Neuronal stem cell (in vitro differentiated cells): ENCODE results near the gene KIAA1210. TPM values are rescaled to one million over a fixed set of nuclear protein-coding genes. Genes with fewer than 3 reads are reported as not detected.

ENCODE experiments used
- DNase-seq: peaks from one replicate; pipeline ENCODE4 v3.0.0-alpha.2; 2013; ENCODE audit warnings: low spot score
- H2AFZ ChIP-seq: one replicate; pipeline ENCODE4 v1.6.1; 2013; ENCODE audit warnings: mild to moderate bottlenecking, low read length, inconsistent platforms
- H2AK5ac ChIP-seq: 2 replicates; pipeline ENCODE4 v1.6.1; 2013; ENCODE audit warnings: low read depth, mild to moderate bottlenecking, inconsistent platforms, low read length, moderate library complexity, mixed read lengths
- H2BK120ac ChIP-seq: 2 replicates; pipeline ENCODE4 v1.6.1; 2013; ENCODE audit warnings: low read depth, mild to moderate bottlenecking, inconsistent platforms, low read length, moderate library complexity, mixed read lengths
- H2BK12ac ChIP-seq: one replicate; pipeline ENCODE4 v1.6.1; 2013; ENCODE audit warnings: low read length, inconsistent platforms
- H2BK15ac ChIP-seq: 2 replicates; pipeline ENCODE4 v1.6.1; 2013; ENCODE audit warnings: mild to moderate bottlenecking, low read length, inconsistent platforms, mixed read lengths
- H2BK5ac ChIP-seq: one replicate; pipeline ENCODE4 v1.6.1; 2013; ENCODE audit warnings: inconsistent platforms, mild to moderate bottlenecking, low read length, moderate library complexity
- H3K14ac ChIP-seq: one replicate; pipeline ENCODE4 v1.6.1; 2013; ENCODE audit warnings: low read length, inconsistent platforms
- H3K18ac ChIP-seq: 2 replicates; pipeline ENCODE4 v1.6.1; 2013; ENCODE audit warnings: low read length, inconsistent platforms
- H3K23ac ChIP-seq: 2 replicates; pipeline ENCODE4 v1.6.1; 2013; ENCODE audit warnings: low read depth, mild to moderate bottlenecking, mixed read lengths, low read length, inconsistent platforms; ENCODE audit not compliant: poor library complexity
- H3K27ac ChIP-seq: replicated peaks from 3 replicates; pipeline ENCODE4 v1.5.1; 2013; ENCODE audit warnings: low read length, inconsistent platforms
- H3K27me3 ChIP-seq, 3 experiments: 2 replicates each; pipeline ENCODE4 v1.6.1; 2013; ENCODE audit warnings: low read length in 3 of 3, mild to moderate bottlenecking in 2 of 3, inconsistent platforms in 1 of 3, low read depth in 1 of 3, mixed read lengths in 1 of 3, moderate library complexity in 1 of 3; ENCODE audit not compliant: control insufficient read depth in 3 of 3, insufficient read depth in 3 of 3
- H3K36me3 ChIP-seq, 2 donors: replicated peaks in 1 of 2; 2 replicates each; pipeline ENCODE4 v1.6.1; 2013; ENCODE audit warnings: low read length in 2 of 2; ENCODE audit not compliant: control insufficient read depth in 2 of 2, insufficient read depth in 2 of 2
- H3K4ac ChIP-seq: 2 replicates; pipeline ENCODE4 v1.6.1; 2013; ENCODE audit warnings: inconsistent platforms, mild to moderate bottlenecking, low read length, moderate library complexity
- H3K4me1 ChIP-seq, 2 donors: 1 replicate in 1 of 2; 2 replicates in 1 of 2; pipeline ENCODE4 v1.6.1; 2013; ENCODE audit warnings: low read length in 2 of 2, low read depth in 1 of 2; ENCODE audit not compliant: control insufficient read depth in 2 of 2, insufficient read depth in 1 of 2
- H3K4me2 ChIP-seq: one replicate; pipeline ENCODE4 v1.6.1; 2013; ENCODE audit warnings: mild to moderate bottlenecking, low read length, inconsistent platforms; ENCODE audit not compliant: insufficient read depth, poor library complexity, severe bottlenecking
- H3K4me3 ChIP-seq, 2 donors: 2 replicates each; pipeline ENCODE4 v1.5.1; 2013; ENCODE audit warnings: low read length in 2 of 2, mild to moderate bottlenecking in 2 of 2, inconsistent platforms in 1 of 2, moderate library complexity in 1 of 2
- H3K79me1 ChIP-seq: one replicate; pipeline ENCODE4 v1.6.1; 2013; ENCODE audit warnings: low read depth, mild to moderate bottlenecking, inconsistent platforms, low read length, moderate library complexity
- H3K9ac ChIP-seq: one replicate; pipeline ENCODE4 v1.6.1; 2013; ENCODE audit warnings: mild to moderate bottlenecking, low read depth, low read length, inconsistent platforms; ENCODE audit not compliant: poor library complexity
- H3K9me3 ChIP-seq, 2 donors: replicated peaks in 1 of 2; 2 replicates each; pipeline versions ENCODE3 to v1.6.1; 2013; ENCODE audit warnings: low read length in 2 of 2, mild to moderate bottlenecking in 2 of 2, inconsistent platforms in 1 of 2, low read depth in 1 of 2, mixed read lengths in 1 of 2, moderate library complexity in 1 of 2; ENCODE audit not compliant: control insufficient read depth in 2 of 2, insufficient read depth in 1 of 2
- H4K8ac ChIP-seq: one replicate; pipeline ENCODE4 v1.6.1; 2013; ENCODE audit warnings: low read depth, mild to moderate bottlenecking, inconsistent platforms, low read length, moderate library complexity
- H4K91ac ChIP-seq: one replicate; pipeline ENCODE4 v1.6.1; 2013; ENCODE audit warnings: low read length, low read depth, mild to moderate bottlenecking, inconsistent platforms; ENCODE audit not compliant: poor library complexity
- WGBS, 2 donors: extraction: QIAGEN DNeasy Blood & Tissue Kit; methylation state at CpG; one replicate each; pipeline ENCODE4 v1.1.7; 2013; ENCODE audit warnings: missing lambda C conversion rate in 2 of 2, mixed read lengths in 1 of 2; ENCODE audit not compliant: insufficient read length in 2 of 2, insufficient replicate concordance in 1 of 2; ENCODE audit errors: extremely low coverage in 2 of 2; 5-methylcytosine and 5-hydroxymethylcytosine counted together
- polyA plus RNA-seq, 2 experiments: library from polyadenylated mRNA; stranded (reverse); fragments of 200-250 nt; gene quantifications; one replicate each; pipeline ENCODE4 v1.2.3, GENCODE V29; 2013

The KIAA1210 gene
- polyA plus RNA-seq (2013, experiment 1 of 2), result not detected
- not detected for polyA plus RNA-seq (2013, experiment 2 of 2)

DNA sequence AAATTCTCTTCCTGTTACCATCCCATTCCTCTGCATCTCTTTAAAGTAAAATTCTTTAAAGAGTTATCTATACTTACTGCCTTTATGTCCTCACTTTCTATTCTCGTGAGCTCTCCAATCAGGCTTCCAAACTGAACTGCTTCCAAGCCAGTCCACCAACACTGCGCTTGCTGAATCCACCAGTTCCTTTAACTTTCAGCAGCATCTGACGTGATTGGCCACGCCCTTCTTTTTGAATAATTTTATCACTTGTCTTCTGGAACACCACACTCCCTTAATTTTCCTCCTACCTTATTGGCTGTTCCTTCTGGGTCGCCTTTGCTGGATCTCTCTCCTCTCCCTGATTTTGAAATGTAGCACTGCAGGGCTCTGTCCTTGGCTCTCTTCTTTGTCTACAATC, at the start of gene KIAA1210:
Gene KIAA1210, minus strand, starts transcription at position 163 of the 400 bp plus-strand sequence. CDS start 4,170 bp downstream, outside the sequence.
- Histone ChIP-seq H3K23ac (no peak within 1 kb of the TSS), H3K4ac (no peak within 1 kb of the TSS), H3K4me1 (no peaks in the 10 kb centered on the region), H3K4me2 (no peak within 1 kb of the TSS), H3K4me3 (no peak within 1 kb of the TSS), H3K36me3 (no peaks in the 10 kb centered on the region), H2BK5ac (no peak within 1 kb of the TSS), H3K18ac (no peak within 1 kb of the TSS), H4K8ac (no peak within 1 kb of the TSS), H3K79me1 (no peaks in the 10 kb centered on the region), H4K91ac (no peak within 1 kb of the TSS), H3K9ac (no peak within 1 kb of the TSS), H2BK120ac (no peak within 1 kb of the TSS), H3K14ac (no peak within 1 kb of the TSS), H3K9me3 (no peaks in the 10 kb centered on the region), H2BK12ac (no peak within 1 kb of the TSS), H2AFZ (no peak within 1 kb of the TSS), H3K27me3 (peaks cover 0 to 28% (median 0%) of the 10 kb centered on the region in 3 experiments), H2BK15ac (no peak within 1 kb of the TSS), H2AK5ac (no peak within 1 kb of the TSS), H3K27ac (no peak within 1 kb of the TSS)
- no peak for DNase-seq
- WGBS, 2 donors, result no CpG with 5 or more reads among the region's 5 CpGs

DNA sequence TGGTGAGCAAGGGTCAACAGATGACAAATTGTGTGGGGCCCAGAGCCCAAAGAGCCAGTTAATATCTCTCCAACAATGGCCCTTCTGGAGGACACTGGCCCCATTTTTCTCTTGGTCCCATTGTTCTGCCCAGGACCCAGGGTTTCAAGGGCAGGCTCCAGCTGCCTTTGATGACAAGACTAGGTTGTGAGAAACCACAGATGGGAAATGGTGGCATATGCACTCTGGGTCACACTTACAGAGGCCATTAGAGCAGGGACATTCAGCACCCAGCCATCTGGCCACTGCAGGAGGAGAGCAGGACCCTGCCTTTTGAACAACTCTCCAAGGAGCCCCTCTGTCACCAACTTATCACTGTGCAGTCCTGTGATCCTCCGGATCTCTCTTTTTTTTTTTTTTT, 49.7 kb upstream of the KIAA1210 start:
- peaks cover 0 to 2% (median 0%) of the 10 kb centered on the region in 3 experiments for H3K27me3 ChIP-seq

DNA sequence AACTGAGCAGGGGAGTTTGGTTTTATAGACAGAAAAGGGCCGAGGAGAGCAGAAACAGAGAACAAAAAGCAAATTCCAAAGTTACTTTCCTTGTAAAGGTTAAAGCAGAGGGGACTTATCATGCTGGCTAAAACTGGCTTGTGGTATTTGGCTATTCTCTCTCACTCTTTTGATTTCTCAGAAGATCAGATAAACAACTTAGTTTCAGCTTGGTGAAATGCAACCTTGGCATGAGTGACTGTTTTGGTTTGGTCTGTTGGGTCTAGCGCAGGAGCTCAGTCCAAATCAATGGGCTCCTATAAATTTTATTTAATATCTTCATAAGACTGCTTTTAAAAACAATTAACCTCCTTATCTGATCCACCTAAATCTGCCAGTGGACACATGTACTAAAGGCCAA, 47.3 kb upstream of the KIAA1210 start:
- no peak overlapping the region for H3K4me2 ChIP-seq
- H3K14ac ChIP-seq, result no peak overlapping the region
- no peak overlapping the region for H2AFZ ChIP-seq
- no peak overlapping the region for H2AK5ac ChIP-seq
- H4K91ac ChIP-seq, result no peak overlapping the region
- H3K9ac ChIP-seq, result no peak overlapping the region
- no peaks in the 10 kb centered on the region for H3K9me3 ChIP-seq
- H3K27me3 ChIP-seq, result peaks cover 0 to 2% (median 0%) of the 10 kb centered on the region in 3 experiments
- no peak overlapping the region for H4K8ac ChIP-seq
- DNase-seq, result no peak
- H3K23ac ChIP-seq, result no peak overlapping the region
- H2BK120ac ChIP-seq, result no peak overlapping the region
- H3K4me3 ChIP-seq, result no peak overlapping the region
- peaks cover 0 to 7% of the 10 kb centered on the region in 2 donors for H3K4me1 ChIP-seq
- no peak overlapping the region for H3K18ac ChIP-seq
- H2BK5ac ChIP-seq, result no peak overlapping the region
- no peaks in the 10 kb centered on the region for H3K79me1 ChIP-seq
- H2BK12ac ChIP-seq, result no peak overlapping the region
- no peak overlapping the region for H2BK15ac ChIP-seq
- WGBS, 2 donors, result no CpG with 5 or more reads among the region's 2 CpGs
- no peak overlapping the region for H3K4ac ChIP-seq
- H3K36me3 ChIP-seq, result no peaks in the 10 kb centered on the region
- H3K27ac ChIP-seq, result no peak overlapping the region

More for the DNA sequence above, 49.7 kb upstream of the KIAA1210 start:
- no peaks in the 10 kb centered on the region for H3K36me3 ChIP-seq
- H3K4ac ChIP-seq, result no peak overlapping the region
- no peak overlapping the region for H3K27ac ChIP-seq
- no peaks in the 10 kb centered on the region for H3K9me3 ChIP-seq
- H2BK5ac ChIP-seq, result no peak overlapping the region
- H4K91ac ChIP-seq, result no peak overlapping the region
- peaks cover 0 to 7% of the 10 kb centered on the region in 2 donors for H3K4me1 ChIP-seq
- H3K4me3 ChIP-seq, result no peak overlapping the region
- H2AK5ac ChIP-seq, result no peak overlapping the region
- WGBS, 2 donors, result no CpG with 5 or more reads among the region's 1 CpG
- no peak overlapping the region for H3K18ac ChIP-seq
- no peak overlapping the region for H3K14ac ChIP-seq
- H2BK120ac ChIP-seq, result no peak overlapping the region
- H3K23ac ChIP-seq, result no peak overlapping the region
- H3K4me2 ChIP-seq, result no peak overlapping the region
- no peaks in the 10 kb centered on the region for H3K79me1 ChIP-seq
- H2AFZ ChIP-seq, result no peak overlapping the region
- no peak overlapping the region for H2BK15ac ChIP-seq
- no peak for DNase-seq
- no peak overlapping the region for H4K8ac ChIP-seq
- no peak overlapping the region for H3K9ac ChIP-seq
- no peak overlapping the region for H2BK12ac ChIP-seq

DNA sequence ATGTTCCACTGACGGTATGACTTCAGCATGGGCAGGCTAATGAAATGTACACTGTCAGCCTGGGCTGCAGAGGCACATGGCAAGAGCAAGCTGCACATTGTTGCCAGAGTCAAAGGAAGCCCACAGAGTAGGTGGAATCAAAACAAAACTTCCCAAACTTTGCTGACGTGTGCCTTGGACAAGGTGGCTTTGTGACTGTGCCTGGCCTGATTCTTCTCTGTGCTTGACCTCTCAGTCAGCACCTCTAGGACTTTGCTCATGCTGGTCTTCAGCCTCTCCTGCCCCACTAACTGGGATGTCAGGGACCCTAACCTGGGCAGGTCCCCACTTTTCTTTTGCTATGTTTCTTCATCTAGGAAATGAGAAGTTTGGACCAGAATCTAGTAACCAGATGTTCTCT, 40.5 kb upstream of the KIAA1210 start:
- Histone ChIP-seq H3K4me3 (no peak overlapping the region), H3K36me3 (no peaks in the 10 kb centered on the region), H2BK5ac (no peak overlapping the region), H2BK15ac (no peak overlapping the region), H2BK120ac (no peak overlapping the region), H3K4ac (no peak overlapping the region), H4K91ac (no peak overlapping the region), H3K14ac (no peak overlapping the region), H3K79me1 (no peaks in the 10 kb centered on the region), H3K9me3 (no peaks in the 10 kb centered on the region), H3K27ac (no peak overlapping the region), H3K23ac (no peak overlapping the region), H3K4me1 (no peaks in the 10 kb centered on the region), H3K9ac (no peak overlapping the region), H3K4me2 (no peak overlapping the region), H2AFZ (no peak overlapping the region), H3K27me3 (no peaks in the 10 kb centered on the region), H3K18ac (no peak overlapping the region), H4K8ac (no peak overlapping the region), H2AK5ac (no peak overlapping the region), H2BK12ac (no peak overlapping the region)
- WGBS, 2 donors, result no CpG with 5 or more reads among the region's 2 CpGs
- no peak for DNase-seq
